Glomerular endothelial cell (primary cell): Measurements from ENCODE around the gene SERTAD4. TPM values are rescaled to one million over a fixed set of nuclear protein-coding genes. Genes with fewer than 3 reads are reported as not detected.
"Not testable (repeated sequence)": the region's sequence is repeated elsewhere in the genome, so short reads cannot be mapped to it uniquely, and the experiment has no call there.

Experiments
- DNase-seq: peaks from one replicate; pipeline ENCODE4 v3.0.0-alpha.2; 2011; ENCODE audit warnings: low read depth, low spot score; ENCODE audit errors: extremely low read depth
- total RNA-seq: library from RNA; depleted of rRNA; stranded (reverse); fragments of >200 nt; gene quantifications from 2 replicates; pipeline ENCODE4 v1.2.3, GENCODE V29; 2015

Gene SERTAD4
- total RNA-seq, 1 donor from 2014 or later, result 2.4 TPM

DNA sequence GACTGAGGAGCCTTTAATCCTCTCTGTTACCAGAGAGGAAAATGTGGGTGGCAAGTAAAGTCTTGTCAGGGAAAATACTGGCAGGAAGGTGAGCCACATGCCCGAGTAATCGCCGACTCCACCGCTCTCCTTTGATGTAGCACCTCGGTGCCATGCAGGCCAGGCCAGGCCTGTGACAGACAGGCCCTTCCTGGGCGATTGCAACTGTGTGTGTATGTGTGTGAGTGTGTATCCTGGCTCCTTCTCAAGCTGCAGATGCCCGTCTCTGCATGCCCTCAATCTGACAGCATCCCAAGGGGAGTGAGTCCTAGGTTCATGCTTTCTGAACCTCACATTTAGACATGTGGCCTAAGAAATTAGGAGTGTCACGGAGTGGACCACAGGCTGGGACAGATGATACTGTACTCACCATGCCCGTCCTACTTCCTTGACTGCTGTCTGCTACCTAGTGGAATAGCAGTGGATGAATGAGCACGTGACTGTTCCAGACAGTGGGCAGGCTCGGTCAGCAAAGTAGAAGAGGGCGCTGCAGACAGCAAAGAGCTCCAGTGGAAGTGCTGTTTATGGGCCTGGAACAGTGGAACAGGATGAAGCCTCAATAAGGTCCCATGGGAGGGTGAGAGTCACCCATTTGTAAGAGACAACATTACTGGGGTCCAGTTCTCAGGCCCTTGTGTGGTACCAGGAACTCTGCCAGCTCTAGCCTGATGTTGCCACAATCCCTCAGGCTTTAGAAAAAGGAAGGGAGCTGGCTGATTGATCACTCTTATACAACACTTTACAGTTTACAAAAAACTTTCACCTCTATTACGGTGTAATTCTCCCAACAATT is 25.3 kb downstream of the SERTAD4 start:
- no peak for DNase-seq

DNA sequence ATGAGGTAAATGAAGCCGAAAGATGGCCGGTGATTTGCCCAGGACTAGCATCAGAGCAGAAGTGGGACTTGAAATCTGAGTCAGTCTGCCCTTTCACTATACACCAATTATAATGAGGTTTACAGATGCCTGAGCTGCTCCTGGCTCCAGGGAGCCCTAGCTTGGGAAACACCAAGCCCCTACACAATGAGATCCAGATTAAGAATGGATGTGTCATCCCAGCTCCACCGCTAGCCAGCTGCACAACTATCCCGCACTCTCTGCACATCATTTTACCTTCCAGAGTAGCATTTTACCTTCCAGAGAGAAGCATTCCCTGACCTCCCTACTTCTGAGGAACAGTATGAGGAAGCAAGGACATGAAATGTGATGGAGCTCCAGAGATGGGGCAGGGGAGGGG is 27.0 kb downstream of the SERTAD4 start:
- no peak for DNase-seq

DNA sequence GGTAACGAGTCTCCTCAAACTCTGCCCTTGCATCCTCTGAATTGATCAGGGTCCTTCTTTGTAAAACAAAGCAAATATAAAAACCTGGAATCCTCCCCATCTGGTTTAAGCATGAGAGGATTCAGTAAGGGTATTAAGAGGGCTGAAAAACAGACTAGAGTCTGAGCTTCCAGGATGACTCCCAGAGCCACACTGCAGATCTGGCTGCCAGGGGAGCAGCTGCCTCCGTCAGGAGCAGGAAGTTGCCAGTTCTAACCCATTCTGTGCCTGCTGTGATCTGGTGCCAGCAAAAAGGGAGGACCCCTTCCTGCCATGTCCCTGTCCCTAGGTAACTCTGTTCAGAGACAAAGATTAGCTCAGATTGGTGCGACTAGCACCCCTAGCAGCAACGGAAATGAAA is 27.5 kb downstream of the SERTAD4 start:
- DNase-seq, result no peak

DNA sequence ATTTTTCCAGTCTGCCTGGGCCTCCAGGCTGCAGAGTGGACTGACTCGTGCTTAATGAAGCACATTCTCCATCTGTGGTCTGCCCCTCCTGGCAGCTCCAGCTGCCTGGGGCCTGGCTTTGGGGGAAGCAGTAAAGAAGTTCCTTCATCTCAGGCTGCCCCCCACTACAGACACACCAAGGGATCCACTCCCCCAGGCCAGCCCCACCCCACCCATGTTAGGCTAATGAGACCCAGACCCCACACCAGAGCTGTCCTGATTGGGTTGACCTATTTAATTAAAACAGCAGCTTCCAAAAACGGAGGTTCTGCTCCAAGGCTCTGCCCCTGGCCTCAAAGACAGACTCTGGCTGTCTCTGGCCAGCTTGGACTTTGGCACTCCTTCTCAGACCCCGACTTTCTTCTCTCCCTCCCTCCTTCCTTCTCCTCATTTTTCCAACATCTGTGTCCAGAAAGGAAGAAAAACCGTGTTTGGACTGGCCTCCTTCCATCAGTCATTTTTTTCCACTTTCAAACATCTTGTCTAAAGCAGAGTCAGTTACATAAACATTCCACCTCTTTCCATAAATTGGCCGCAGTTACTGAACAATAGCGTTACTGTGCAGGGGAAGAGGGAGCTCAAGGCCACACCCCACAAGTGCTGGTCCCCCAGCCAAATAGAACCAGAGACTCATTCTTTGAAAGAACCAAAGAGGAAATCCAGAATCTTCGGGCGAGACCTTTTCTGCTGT is 29.7 kb downstream of the SERTAD4 start:
- no peak for DNase-seq

DNA sequence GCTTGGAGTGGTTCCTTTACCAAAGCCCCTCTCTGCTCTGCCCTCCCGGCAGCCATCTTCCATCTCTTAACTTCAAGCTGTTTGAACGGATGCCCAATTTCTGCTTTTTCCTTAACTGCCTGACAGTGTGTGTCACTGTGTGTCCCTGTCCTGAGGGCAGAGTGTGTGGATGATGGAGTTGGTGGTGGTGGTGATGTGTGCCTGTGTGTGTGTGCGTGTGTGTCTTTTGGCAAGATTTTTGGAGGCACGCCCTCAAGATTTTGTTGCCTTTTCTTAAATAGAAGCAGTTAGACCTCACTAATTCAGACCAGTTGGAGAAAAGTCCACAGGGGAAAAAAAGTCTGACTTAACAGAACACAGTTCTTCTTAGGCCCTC is 30.3 kb downstream of the SERTAD4 start:
- no peak for DNase-seq

DNA sequence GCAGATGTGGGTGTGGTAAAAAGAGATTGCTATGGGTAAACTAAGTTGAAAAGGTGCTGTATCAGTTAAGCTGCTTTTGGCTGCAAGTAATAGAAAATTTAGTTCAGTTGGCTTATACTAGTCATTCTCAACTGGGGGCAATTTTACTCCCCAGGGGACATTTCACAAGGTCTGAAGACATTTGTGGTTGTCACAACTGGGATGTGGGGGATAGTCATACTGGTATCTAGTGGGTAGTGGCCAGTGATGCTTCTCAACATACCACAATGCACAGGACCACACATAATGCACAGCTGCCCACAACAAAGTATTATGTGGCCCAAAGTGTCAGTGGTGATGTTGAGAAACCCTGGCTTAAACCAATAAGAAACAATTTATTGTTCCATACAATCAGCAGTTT is 31.4 kb downstream of the SERTAD4 start:
- no peak for DNase-seq

DNA sequence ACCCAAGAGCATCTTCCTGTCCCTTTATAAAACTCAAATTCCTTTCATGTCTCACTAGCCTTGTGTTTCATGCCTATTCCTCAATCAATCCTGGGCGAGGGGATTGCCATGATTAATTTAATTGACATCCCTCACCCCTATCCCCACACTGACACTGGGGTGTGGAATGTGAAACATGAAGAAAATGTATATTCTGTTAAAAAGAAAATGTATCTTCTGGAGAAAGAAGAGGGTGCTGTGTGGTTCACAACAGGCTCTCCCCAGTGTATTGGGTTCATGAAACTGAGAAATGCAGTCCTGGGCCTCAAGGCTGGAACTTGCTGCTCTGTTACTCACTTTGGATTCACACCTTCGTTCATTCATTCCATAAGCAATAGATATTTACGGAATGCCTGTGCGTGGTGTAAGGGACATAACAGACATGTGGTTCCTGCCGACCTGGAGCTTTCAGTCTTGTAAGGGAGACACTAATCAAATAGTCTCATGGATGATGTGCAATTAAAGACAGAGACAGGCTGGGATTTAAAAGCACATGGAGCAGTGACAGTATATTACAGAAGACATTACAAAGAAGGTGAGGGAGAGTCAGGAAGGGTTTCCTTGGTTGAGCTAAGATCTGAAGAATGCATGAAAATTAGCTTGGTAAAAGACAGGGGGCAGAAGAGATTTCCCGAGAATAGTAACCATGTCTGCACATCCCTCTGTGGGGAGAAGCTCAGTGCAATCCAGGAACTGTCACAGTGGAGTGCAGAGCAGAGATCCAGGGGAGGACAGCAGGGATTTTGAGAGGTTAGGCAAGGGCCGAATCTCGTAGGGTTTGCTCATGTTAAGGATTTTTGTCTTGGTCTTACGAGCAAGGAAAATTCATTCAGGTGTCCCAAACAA is 32.1 kb downstream of the SERTAD4 start:
- DNase-seq, result no peak

DNA sequence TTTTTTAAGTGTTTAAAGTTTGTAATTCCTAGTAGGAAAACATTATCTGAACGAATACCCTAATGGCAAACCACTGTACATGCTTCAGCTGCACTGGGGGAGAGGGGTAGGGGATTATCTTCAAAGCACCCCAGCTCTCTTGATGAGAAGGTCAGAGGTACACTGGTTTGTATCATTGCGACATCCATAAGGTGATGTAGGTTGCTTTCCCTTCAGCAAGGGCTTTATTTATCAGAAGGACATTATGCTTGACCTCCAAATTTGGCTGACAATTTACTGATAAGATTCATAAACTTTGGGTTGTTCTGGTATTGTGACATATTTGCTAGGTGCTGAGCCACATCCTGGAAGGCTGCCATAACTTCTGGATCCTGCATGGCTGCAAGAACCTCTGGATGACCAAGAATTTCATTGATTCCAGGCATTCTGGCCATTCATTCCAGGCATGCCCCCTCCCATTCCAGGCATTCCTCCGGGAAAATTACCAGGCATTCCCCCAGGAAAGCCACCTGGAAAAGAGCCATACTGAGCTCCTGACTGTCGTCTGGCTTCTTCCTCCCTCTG is 32.9 kb downstream of the SERTAD4 start:
- not testable (repeated sequence) for DNase-seq

DNA sequence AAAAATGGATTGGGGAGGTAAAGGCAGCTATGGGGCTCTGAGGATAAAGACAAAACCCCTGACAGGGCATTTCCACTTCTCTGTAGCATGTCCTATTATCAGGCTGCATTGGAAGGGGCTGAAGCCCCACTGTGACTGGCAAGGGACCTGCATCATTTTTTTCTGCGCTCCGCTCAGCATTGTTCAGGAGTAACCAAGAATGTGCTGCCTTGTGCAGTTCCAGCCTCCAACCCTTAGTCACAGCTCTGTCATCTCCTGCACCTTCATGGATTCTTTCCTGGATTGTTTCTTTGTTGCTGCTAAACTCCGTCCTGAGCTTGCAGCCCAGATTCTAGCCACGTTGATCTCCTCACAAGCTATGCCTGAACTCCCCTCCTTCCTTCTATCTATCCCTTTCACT is 37.4 kb downstream of the SERTAD4 start:
- DNase-seq, result no peak

DNA sequence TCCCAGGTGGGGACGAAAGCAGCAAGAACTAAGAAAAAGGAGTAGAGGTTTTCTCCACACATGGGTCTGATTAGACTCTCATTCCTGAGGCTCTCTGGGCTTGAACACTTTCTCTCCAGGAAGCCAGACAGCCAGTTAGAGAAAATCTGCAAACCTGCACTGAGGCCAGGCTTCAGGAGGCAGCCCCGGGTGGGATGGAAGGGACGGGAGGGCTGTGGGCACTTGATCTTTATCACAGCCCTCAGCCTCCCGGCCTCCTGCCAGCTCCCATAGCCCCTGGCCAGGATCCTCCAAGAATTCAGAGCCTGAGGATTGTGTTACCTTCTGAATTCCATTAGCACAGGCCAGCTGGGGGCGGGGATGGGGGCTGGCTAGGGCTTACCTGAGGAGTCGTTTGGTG is 40.1 kb downstream of the SERTAD4 start:
- no peak for DNase-seq

DNA sequence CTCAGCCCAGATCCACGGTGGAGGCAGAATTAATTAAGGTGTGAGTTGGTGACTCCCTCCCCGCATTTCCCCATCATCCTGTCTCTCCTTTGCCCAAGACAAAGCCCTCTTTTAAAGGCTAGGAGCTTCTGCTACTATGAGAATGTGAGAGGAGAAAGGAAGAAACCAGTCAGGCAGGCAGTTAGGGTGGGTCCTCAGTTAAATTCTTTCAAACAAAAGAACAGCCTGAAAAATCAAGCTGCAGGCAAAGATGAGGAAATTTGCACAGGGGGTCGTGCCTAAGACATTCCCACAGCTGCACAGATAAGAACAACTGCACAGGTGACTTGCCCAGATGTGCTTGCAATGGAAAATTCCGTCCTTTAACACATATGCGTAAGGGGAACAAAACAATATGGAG is 47.6 kb downstream of the SERTAD4 start:
- DNase-seq, result no peak

DNA sequence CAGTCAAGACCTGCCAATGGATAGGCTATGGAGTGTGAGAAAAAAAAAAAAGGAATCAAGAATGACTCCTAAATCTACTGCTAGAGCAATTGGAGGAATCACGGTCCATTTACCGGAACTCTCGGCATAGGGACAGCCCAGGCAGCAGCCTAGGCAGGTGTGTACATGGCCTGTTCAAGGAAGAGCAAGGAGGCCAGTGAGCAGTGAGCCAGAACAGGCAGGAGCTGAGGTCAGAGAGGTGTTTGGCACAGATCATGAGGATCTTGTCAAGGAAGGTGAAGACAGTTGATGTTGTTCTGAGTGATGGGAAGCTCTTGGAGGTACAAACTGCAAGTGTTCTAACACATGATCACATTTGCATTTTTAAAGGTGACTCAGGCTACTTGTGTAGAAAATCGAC is 55.5 kb downstream of the SERTAD4 start:
- DNase-seq, result no peak

DNA sequence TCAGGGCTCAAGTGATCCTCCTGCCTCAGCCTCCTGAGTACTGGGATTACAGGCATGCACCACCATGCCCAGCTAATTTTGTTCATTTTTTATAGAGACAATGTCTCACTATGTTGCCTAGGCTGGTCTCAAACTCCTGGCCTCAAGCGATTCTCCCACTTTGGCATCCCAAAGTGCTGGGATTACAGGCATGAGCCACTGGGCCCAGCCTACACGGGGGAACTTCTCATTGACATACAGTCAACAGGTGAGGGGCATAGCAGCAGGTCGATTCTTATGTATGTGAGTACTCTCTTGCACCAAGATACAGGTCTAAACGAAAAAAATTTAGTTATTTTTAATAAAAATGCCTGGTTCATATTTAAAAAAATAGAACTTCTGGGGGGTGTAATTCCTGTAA is 56.7 kb downstream of the SERTAD4 start:
- DNase-seq, result no peak

DNA sequence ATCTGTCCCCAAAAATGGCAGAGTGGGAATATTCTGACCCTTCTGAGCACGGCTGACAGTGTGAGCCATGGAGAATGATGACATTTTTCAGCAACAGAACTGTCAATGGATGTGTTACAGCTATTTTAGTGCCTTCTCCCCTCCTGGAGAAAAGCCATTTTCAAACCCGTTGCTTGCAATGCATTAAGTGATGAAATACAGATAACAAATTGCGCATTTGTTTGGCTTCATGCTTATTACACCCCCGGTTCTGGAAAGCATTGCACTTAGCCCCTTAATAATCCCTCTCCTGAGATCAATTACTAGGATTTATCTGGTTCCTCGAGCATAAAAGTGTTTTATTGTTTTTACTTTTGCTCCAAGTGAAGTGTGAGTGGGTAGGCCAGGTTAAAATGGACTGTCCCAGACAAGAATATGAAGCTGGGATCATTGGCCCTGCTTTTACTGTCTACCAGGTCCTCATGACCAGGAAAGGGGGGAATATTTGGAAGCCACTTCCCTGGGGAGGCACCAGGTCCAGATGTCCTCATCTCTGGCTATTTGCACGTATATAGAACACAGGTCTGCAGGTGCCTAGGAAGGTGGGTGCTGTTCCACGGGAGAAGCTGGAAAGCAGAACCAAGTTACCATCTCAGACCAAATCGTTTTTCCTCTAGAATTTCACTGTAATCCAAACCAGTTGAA is 58.6 kb downstream of the SERTAD4 start:
- DNase-seq, result no peak

DNA sequence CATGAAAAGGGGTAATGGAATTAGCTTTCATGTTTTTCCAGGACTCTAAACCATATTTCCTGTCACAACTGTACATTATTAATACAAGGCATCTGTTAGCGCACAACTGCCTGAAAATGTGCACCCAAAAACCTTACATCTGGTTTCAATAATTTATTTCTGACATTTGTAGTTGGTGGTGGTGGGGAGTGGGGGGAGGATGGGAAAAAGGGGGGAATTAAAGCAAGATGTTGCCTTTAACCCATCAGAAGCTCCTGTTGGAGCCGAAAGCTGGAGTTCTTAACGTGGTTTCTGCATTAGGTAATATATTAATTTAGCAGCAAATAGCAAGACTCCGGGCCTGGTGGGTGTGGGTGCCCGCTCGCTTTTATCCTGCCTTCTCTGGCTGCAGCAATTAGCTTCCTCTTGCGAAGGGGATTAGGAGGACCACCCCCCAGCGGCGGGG is 59.2 kb downstream of the SERTAD4 start:
- no peak for DNase-seq

DNA sequence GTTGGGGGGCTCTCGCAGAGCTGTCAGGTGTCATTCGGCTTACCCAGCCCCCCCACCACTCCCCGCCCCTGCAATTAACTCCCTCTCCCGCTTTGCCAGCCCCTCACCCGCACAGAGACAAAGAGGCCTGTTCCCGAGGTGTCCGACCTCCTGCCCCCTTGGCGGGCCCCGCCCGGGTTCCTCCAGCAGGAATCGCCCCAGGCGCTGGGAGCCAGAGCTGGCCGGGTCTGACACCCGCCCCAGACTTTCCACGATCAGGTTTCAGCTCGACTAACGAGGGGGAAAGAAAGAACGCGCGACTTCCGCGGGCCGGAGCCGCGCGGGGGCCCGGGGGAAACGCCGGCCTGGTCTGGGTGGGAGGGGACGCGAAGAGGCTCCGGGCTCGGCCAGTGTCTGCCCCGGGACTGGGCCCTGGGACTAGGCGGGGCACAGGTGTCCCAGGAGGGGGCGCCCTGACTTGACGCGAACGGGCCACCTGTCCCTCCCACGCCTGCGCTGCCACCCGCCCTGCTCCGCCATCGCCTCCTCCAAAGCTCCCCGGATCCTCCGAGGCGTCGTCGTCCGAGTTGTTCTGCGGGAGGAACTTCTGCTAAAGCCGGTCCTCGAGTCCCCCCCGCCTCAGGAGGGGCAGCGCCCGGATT is 59.8 kb downstream of the SERTAD4 start:
- DNase-seq, result no peak

DNA sequence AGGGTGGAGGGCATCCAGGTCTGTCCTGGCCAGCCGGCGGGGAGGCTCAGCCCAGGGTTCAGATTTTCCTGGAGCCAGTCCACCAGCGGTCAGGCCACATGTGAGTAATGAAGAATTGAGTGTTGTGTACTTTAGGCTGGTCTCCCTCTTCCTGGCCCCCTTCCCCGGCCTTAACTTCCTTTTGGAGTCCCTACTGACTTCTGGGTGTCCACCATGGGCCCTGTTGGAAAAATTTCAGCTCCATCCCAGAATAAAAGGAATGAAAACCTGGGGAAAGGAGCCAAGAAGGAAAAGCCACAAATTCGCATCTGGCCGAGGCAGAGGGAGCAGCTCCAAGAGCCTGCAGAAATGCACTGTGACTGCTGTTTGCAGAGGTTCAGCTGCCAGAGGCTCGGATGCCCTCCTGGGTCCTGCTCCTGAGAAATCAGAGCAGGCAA is 60.6 kb downstream of the SERTAD4 start:
- DNase-seq, result no peak

DNA sequence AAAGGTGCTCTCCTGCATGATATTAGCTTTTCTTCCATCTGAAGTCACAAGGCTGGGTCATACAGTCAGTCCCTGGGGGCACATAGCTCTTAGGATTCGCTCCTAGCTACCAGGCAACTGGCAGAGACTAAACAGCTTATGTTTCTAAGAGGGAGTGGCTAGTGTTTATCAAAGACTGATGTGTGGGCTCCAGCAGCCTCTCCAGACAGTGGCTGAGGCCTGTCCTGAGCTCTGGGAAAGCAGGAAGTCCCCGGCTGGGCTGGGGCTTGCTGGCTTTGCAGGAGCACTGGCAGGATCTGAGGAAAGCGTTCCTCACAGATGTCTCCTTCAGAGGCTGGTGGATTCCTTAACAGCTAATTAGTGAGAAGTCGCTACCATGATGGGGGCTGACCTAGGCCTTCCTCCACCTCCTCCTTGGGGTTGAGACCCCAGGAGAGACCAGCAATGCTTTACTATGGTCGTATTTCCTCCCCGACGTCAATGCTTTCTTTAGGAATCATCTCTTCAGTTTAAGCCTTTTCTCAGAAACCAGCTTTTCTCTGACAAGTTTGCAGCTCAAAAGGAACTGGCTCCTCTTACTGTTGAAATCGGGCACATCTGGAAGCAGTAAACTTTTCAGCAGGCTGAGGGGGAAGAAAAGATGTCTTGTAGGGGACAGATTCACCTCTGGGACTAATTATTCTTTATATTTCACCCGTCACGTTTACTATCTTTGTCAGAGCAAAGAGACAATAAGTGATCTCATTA is 62.6 kb downstream of the SERTAD4 start:
- no peak for DNase-seq
